ENCODE data around the gene PBRM1. TPM values are rescaled to one million over a fixed set of nuclear protein-coding genes. Genes with fewer than 3 reads are reported as not detected.

The PBRM1 gene
- polyA plus RNA-seq, 1 donor from 2014 or later = 81.1 TPM

DNA sequence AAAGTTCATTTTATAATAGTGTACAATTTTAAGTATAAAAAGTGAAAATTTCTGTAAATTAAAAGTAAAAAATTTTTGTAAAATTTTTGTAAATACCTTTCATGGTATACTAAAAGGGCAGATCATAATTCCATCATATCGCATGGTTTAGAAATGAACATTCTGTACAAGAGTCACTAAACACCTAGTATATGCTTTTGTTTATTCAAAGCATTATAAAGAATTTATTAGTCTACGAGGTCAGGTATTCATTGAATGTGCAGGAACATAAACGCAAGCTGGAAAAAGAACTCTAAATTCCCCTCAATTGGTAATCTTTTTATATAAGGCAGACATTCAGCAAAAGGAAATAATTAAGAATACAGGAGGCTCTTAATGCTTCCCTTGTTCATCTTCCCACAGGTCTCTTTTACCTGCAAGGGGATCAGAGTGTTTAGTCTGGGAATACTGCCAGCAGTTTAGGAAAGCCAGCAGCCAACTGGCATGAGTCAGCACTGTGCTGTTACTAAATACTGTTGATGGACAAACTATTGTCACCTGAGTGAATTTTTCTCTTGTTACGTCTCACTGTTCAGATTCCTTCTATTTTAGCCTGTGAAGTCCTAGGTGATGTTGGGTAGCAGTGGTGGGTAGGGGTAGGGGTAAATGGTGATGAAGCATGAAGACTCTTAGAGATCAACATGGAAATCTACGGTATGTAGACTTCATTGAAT is 79.2 kb downstream of the PBRM1 start:
- peaks cover 0 to 9% (median 0%) of the 10 kb centered on the region in 3 donors for H3K9me3 Mint-ChIP-seq
- no peaks in the 10 kb centered on the region for H3K27me3 Mint-ChIP-seq
- H3K4me1 Mint-ChIP-seq = peaks cover 0 to 2% (median 0%) of the 10 kb centered on the region in 3 donors
- no peak overlapping the region for H3K4me3 Mint-ChIP-seq
- peak overlapping the region in 1 of 3 donors; percentile 6 for H3K27ac Mint-ChIP-seq
- peaks cover 29% of the 10 kb centered on the region for H3K36me3 Mint-ChIP-seq

DNA sequence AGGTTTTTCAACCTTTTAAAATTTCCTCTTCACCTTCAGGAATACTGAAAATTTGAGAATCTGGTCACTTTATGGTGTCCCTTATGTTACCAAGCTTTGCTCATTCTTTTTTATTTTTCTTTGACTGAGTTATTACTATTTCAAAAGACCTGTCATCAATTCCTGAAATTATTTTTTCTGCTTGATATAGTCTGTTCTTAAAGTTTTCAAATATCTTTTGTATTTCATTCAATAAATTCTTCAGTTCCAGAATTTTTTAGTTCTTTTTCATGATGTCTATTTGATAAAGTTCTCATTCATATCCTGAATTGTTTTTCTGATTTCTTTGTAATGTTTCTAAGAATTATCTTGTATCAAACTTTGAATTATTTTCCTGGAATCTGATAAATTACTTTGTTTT is 85.5 kb downstream of the PBRM1 start:
- Mint-ChIP-seq H3K27ac (no peak overlapping the region), H3K27me3 (no peaks in the 10 kb centered on the region), H3K9me3 (peaks cover 4 to 13% (median 5%) of the 10 kb centered on the region in 3 donors), H3K4me3 (peak overlapping the region in 1 of 4 donors; percentile 37), H3K4me1 (no peaks in the 10 kb centered on the region), H3K36me3 (peaks cover 40% of the 10 kb centered on the region)

DNA sequence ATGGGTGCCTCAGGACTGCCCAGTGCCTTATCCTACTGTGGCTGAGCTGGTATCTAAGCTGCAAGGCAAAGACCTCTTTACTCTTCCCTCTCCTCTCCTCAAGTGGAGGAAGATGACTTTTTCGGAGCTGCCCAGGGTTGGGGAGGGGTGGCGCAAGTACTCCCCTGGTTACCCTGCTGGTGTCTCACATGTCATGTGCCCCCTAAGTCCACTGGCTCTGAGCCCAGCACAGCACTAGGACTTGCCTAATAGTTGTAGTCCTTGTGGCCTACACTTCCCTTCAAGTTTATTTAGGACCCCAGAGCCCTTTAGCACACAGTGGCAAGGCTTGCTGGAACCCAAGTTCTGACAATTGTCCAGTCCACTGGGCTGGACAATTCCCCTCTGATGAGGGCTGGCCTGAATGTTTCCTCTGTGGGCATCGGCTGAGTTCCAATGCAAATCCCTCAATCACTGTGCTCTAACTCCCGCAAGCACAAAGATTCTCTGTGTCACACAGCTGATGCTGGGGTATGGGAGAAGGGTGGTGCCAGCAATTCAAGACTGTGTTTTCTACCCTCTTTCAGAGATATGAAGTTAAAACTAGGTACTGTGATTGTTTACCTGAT is 89.0 kb downstream of the PBRM1 start:
- Mint-ChIP-seq H3K27me3 (no peaks in the 10 kb centered on the region), H3K27ac (no peak overlapping the region), H3K36me3 (peaks cover 25% of the 10 kb centered on the region), H3K4me1 (no peaks in the 10 kb centered on the region), H3K4me3 (no peak overlapping the region), H3K9me3 (peaks cover 4 to 5% (median 5%) of the 10 kb centered on the region in 3 donors)

GRCh38 chr3:52593103-52593502 is 92.6 kb downstream of the PBRM1 start:
- Mint-ChIP-seq H3K27ac (no peak overlapping the region), H3K4me3 (no peak overlapping the region), H3K9me3 (no peaks in the 10 kb centered on the region), H3K27me3 (no peaks in the 10 kb centered on the region), H3K4me1 (no peaks in the 10 kb centered on the region), H3K36me3 (peaks cover 8% of the 10 kb centered on the region)

GRCh38 chr3:52574056-52574965 is 111.4 kb downstream of the PBRM1 start:
- H3K36me3 Mint-ChIP-seq = peaks cover 22% of the 10 kb centered on the region
- no peak overlapping the region for H3K27ac Mint-ChIP-seq

GRCh38 chr3:52572221-52572620 is 113.5 kb downstream of the PBRM1 start:
- H3K27ac Mint-ChIP-seq = no peak overlapping the region

More at GRCh38 chr3:52574056-52574965, 111.4 kb downstream of the PBRM1 start:
- no peaks in the 10 kb centered on the region for H3K4me1 Mint-ChIP-seq
- H3K4me3 Mint-ChIP-seq = no peak overlapping the region
- H3K27me3 Mint-ChIP-seq = no peaks in the 10 kb centered on the region
- no peaks in the 10 kb centered on the region for H3K9me3 Mint-ChIP-seq

GRCh38 chr3:52570076-52570475 is 115.6 kb downstream of the PBRM1 start:
- H3K9me3 Mint-ChIP-seq = no peaks in the 10 kb centered on the region
- H3K4me1 Mint-ChIP-seq = peaks cover 0 to 2% (median 0%) of the 10 kb centered on the region in 3 donors
- peaks cover 8% of the 10 kb centered on the region for H3K36me3 Mint-ChIP-seq
- H3K4me3 Mint-ChIP-seq = no peak overlapping the region
- H3K27ac Mint-ChIP-seq = no peak overlapping the region
- no peaks in the 10 kb centered on the region for H3K27me3 Mint-ChIP-seq

More at GRCh38 chr3:52572221-52572620, 113.5 kb downstream of the PBRM1 start:
- H3K9me3 Mint-ChIP-seq = no peaks in the 10 kb centered on the region
- peaks cover 0 to 2% (median 0%) of the 10 kb centered on the region in 3 donors for H3K4me1 Mint-ChIP-seq
- peaks cover 12% of the 10 kb centered on the region for H3K36me3 Mint-ChIP-seq
- no peak overlapping the region for H3K4me3 Mint-ChIP-seq
- no peaks in the 10 kb centered on the region for H3K27me3 Mint-ChIP-seq

- Mint-ChIP-seq H3K4me1 (peaks cover 0 to 2% (median 0%) of the 10 kb centered on the region in 3 donors), H3K9me3 (no peaks in the 10 kb centered on the region), H3K4me3 (no peak overlapping the region), H3K27ac (peak overlapping the region in 1 of 3 donors; percentile 43), H3K27me3 (no peaks in the 10 kb centered on the region), H3K36me3 (peaks cover 11% of the 10 kb centered on the region)
Observed at GRCh38 chr3:52568069-52568468, 117.6 kb downstream of the PBRM1 start.

DNA sequence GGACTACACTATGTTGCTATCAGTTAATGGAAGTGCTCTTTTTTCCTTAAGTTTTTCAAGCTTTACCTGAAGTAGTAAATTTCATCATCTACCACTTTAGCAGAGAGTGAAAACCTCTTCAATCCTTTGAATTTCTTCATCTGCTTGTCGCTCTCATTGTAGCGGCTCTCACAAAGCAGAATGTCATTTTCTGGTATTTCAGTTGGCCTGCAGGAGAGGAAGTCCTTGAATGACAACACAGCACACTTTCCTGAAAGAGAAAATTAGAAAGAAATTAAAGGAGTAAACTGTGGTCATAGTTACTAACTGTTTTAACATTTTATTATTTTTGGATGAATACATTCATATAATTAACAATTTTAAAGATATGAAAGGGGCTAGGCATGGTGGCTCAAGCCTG is 121.7 kb downstream of the PBRM1 start:
- no peaks in the 10 kb centered on the region for H3K9me3 Mint-ChIP-seq
- H3K36me3 Mint-ChIP-seq = peaks cover 12% of the 10 kb centered on the region
- H3K4me1 Mint-ChIP-seq = peaks cover 0 to 2% (median 0%) of the 10 kb centered on the region in 3 donors

GRCh38 chr3:52561028-52561747 is 124.5 kb downstream of the PBRM1 start:
- Mint-ChIP-seq H3K9me3 (no peaks in the 10 kb centered on the region), H3K27ac (peak overlapping the region in 1 of 3 donors; percentile 19)

More for the DNA sequence above, 121.7 kb downstream of the PBRM1 start:
- no peak overlapping the region for H3K27ac Mint-ChIP-seq
- H3K4me3 Mint-ChIP-seq = no peak overlapping the region
- H3K27me3 Mint-ChIP-seq = no peaks in the 10 kb centered on the region

DNA sequence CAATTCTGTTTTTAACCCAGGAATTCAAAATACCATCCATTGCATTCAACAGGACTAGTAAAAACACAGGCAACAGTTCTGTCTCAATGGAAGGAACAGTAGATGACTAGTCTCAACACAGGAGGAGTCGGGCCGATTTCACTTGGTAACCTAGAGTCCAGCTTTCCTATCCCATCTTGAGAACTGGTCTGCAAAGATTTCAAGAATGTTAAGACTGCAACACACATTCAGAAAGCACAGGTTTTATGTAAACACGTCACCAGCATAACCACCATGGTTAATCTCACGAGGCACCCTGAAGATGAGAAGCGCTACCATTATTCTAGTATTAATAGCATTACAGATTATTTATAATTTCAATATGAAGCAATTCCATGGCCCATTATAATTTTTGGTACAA is 127.3 kb downstream of the PBRM1 start:
- H3K36me3 Mint-ChIP-seq = peaks cover 5% of the 10 kb centered on the region
- H3K4me1 Mint-ChIP-seq = no peaks in the 10 kb centered on the region
- no peak overlapping the region for H3K27ac Mint-ChIP-seq
- H3K9me3 Mint-ChIP-seq = no peaks in the 10 kb centered on the region
- no peak overlapping the region for H3K4me3 Mint-ChIP-seq
- H3K27me3 Mint-ChIP-seq = no peaks in the 10 kb centered on the region

More at GRCh38 chr3:52561028-52561747, 124.5 kb downstream of the PBRM1 start:
- H3K4me1 Mint-ChIP-seq = no peaks in the 10 kb centered on the region
- no peaks in the 10 kb centered on the region for H3K27me3 Mint-ChIP-seq
- no peak overlapping the region for H3K4me3 Mint-ChIP-seq
- H3K36me3 Mint-ChIP-seq = peaks cover 8% of the 10 kb centered on the region

DNA sequence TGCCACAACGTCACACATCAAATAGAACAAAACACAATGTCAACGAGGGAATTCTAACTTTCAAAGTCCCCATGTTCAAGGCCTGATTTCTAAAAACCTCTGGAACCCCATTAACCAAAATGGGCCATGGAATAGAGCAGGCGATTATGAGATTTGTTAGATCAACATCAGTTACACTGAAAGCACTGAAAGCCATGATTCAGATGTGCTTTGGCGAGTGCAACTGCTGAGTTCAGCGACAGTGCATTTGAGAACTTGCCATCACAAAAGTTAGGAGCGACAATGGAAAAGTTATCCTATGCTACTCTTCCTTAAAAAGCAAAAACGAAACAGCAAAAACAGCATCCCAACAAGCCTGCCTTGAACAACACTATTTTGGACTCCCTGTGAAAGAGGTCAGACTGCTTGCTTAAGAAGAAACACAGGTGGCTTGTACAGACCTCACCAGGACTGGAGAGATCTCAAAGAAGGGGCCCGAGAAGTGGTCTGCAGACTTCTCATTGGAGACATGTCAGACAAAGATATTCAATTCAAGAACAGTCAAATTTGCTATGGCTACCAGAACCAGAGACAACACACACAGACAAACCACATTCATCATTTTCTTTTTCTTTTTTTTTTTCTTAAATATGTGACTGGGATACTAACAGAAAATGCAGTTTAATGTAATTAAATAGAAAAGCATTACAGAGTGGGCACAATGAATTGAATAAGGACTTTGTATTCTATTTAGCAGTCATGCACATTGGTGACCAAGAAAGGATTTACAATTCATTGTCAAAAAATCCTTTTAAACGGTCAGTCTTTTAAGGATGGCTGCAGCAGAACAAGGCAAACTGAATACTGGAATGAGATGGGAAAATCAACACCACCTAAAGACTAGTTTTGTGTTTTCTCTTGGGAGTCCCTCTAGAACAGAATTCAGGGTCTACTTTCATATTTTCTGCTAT is 128.4 kb downstream of the PBRM1 start:
- Mint-ChIP-seq H3K36me3 (peaks cover 3% of the 10 kb centered on the region), H3K9me3 (no peaks in the 10 kb centered on the region), H3K27me3 (no peaks in the 10 kb centered on the region), H3K4me3 (no peak overlapping the region), H3K4me1 (no peaks in the 10 kb centered on the region), H3K27ac (no peak overlapping the region)

DNA sequence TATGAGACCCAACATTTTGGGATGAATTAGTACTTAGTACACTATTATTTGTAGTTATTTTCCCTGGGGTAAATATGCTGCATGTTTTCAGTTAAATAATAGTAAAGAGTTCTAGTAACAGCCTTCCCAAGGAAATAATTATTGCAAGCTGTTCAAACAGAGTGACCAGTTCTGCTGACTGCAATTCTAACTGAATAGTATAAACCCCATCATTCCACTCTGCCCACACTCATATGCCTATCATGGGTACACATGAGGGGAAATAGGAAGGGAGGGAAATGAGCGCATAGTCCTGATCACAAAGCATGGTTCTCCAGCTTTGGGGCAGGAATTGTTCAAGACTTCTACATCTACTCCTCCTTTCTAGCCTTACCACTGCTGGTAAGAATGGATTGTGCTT is 130.7 kb downstream of the PBRM1 start:
- Mint-ChIP-seq H3K9me3 (no peaks in the 10 kb centered on the region), H3K27ac (no peak overlapping the region), H3K27me3 (no peaks in the 10 kb centered on the region), H3K36me3 (peaks cover 1% of the 10 kb centered on the region), H3K4me1 (no peaks in the 10 kb centered on the region), H3K4me3 (no peak overlapping the region)

All from IgD-negative memory B cell (primary cell).